HepG2 (cell line): ENCODE data around the gene DMGDH. TPM values are rescaled to one million over a fixed set of nuclear protein-coding genes. Genes with fewer than 3 reads are reported as not detected.

Source experiments
- AHDC1 ChIP-seq: sonication (generic); formaldehyde crosslinking; IDR thresholded peaks from 2 replicates; pipeline ENCODE4 v1.5.1; 2020; ENCODE audit warnings: mild to moderate bottlenecking, missing genetic modification reagents, borderline replicate concordance
- ATF2 ChIP-seq: sonication (generic); formaldehyde crosslinking; IDR thresholded peaks from 2 replicates; pipeline ENCODE4 v1.4.0; 2020; ENCODE audit warnings: missing genetic modification reagents
- CEBPB ChIP-seq: IDR thresholded peaks from 2 replicates; pipeline ENCODE4 v1.6.1; 2011; ENCODE audit warnings: low read depth, low read length, improper control_type of control experiment, borderline replicate concordance
- EHMT2 ChIP-seq: fragments of 200-600 bp; sonication (generic); IDR thresholded peaks from 2 replicates; pipeline ENCODE4 v1.7.0; 2017; ENCODE audit warnings: antibody characterized with exemption, low read depth, low read length, borderline replicate concordance
- MBNL3 ChIP-seq: fragments of 250-450 bp; sonication (Bioruptor Pico); conservative IDR thresholded peaks from 2 replicates; pipeline ENCODE4 v1.8.0; 2022; ENCODE audit warnings: mild to moderate bottlenecking, inconsistent platforms
- PAXIP1 ChIP-seq: sonication (generic); formaldehyde crosslinking; conservative IDR thresholded peaks from 2 replicates; pipeline ENCODE4 v1.4.0; 2020; ENCODE audit warnings: mild to moderate bottlenecking, missing genetic modification reagents, moderate library complexity
- RBM22 ChIP-seq: fragments of 200-400 bp; formaldehyde crosslinking; optimal IDR thresholded peaks from 2 replicates; pipeline ENCODE3; 2017; ENCODE audit warnings: mild to moderate bottlenecking, low read length, moderate library complexity
- SP1 ChIP-seq, 2 experiments: fragments of 450-650 bp in 1 of 2; sonication (generic) in 1 of 2; formaldehyde crosslinking in 1 of 2; IDR thresholded peaks; 2 replicates each; pipeline versions ENCODE4 v1.4.0 to v1.6.1; 2016 to 2020; ENCODE audit warnings: missing genetic modification reagents in 1 of 2
- SRSF9 ChIP-seq: fragments of 200-400 bp; formaldehyde crosslinking; IDR thresholded peaks from 2 replicates; pipeline ENCODE4 v1.6.1; 2018; ENCODE audit warnings: borderline replicate concordance, mild to moderate bottlenecking, low read depth, low read length; ENCODE audit not compliant: insufficient read depth, poor library complexity, severe bottlenecking
- STAT5B ChIP-seq: sonication (generic); formaldehyde crosslinking; IDR thresholded peaks from 2 replicates; pipeline ENCODE4 v1.4.0; 2020; ENCODE audit warnings: missing genetic modification reagents
- SYNCRIP ChIP-seq: fragments of 200-400 bp; formaldehyde crosslinking; IDR thresholded peaks from 2 replicates; pipeline ENCODE4 v1.6.1; 2018; ENCODE audit warnings: mild to moderate bottlenecking, low read depth, low read length; ENCODE audit not compliant: insufficient read depth
- ZSCAN21 ChIP-seq: sonication (generic); formaldehyde crosslinking; IDR thresholded peaks from 2 replicates; pipeline ENCODE4 v1.8.0; 2022; ENCODE audit warnings: mild to moderate bottlenecking, missing genetic modification reagents, moderate library complexity, borderline replicate concordance
- ZSCAN29 ChIP-seq: sonication (generic); formaldehyde crosslinking; conservative IDR thresholded peaks from 2 replicates; pipeline ENCODE4 v1.4.0; 2020; ENCODE audit warnings: mild to moderate bottlenecking, missing genetic modification reagents
- ZSCAN30 ChIP-seq: sonication (generic); formaldehyde crosslinking; IDR thresholded peaks from 2 replicates; pipeline ENCODE4 v1.5.0; 2020; ENCODE audit warnings: mild to moderate bottlenecking, missing genetic modification reagents
- polyA plus RNA-seq, 8 experiments: library from polyadenylated mRNA; depleted of rRNA in 3 of 8; stranded (reverse) in 7 of 8; unstranded in 1 of 8; fragments of >200 nt; fragmentation: Illumina TruSeq in 4 of 8; extraction: Trizol in 4 of 8; gene quantifications; 2 replicates each; pipeline versions ENCODE4 v1.2.1 to v1.2.3, GENCODE V29; 2011 to 2016; ENCODE audit warnings: low read depth in 4 of 8, missing spikeins in 1 of 8, mixed read lengths in 1 of 8; ENCODE audit not compliant: insufficient read depth in 1 of 8
- total RNA-seq, 5 experiments: library from RNA; depleted of rRNA; stranded (reverse); fragments of >200 nt; fragmentation: Illumina TruSeq; extraction: Trizol; gene quantifications; 2 replicates each; pipeline ENCODE4 v1.2.3, GENCODE V29; 2016; ENCODE audit warnings: low read depth in 1 of 5

The DMGDH gene
- total and polyA plus RNA-seq, 2 of the 13 experiments (the other 11 are each of a cell fraction or from before 2014, with no cell fraction given), result 3.6 to 7.9 TPM

GRCh38 chr5:79023947-79024346 is 45.5 kb downstream of the DMGDH start (continued):
- TF ChIP-seq ZSCAN29 (CRISPR knock-in tag) (no peak), MBNL3 (CRISPR knock-in tag) (no peak), ZSCAN30 (CRISPR knock-in tag) (no peak), ATF2 (CRISPR knock-in tag) (0 out of 2 replicates have a peak, but pooled peaks have one; percentile 55), ZSCAN21 (CRISPR knock-in tag) (no peak), AHDC1 (CRISPR knock-in tag) (peak; percentile 55; the same call in 1 of the 2 replicates), CEBPB (peak; percentile 82; the same call in 1 of the 2 replicates), RBM22 (no peak), STAT5B (no peak), SRSF9 (no peak), SYNCRIP (no peak), PAXIP1 (CRISPR knock-in tag) (peak; percentile 84), SP1 (IDR thresholded peaks at IDR 0.05) (no peak), SP1 (CRISPR knock-in tag; IDR thresholded peaks at IDR 0.05) (no peak), EHMT2 (no peak)
